HG03571 (cell line): ENCODE results near the gene U2SURP.
"Not testable (repeated sequence)": the region's sequence is repeated elsewhere in the genome, so short reads cannot be mapped to it uniquely, and the experiment has no call there.

ENCODE experiments used
- ATAC-seq: cut with Tn5 transposase; IDR thresholded peaks from one replicate; pipeline ENCODE4 v1.9.1; 2021; ENCODE audit not compliant: unreplicated experiment

The U2SURP gene

GRCh38 chr3:143068059-143068458 lies 66.7 kb downstream of the U2SURP start:
- ATAC-seq, result no peak

- no peak for ATAC-seq
Observed at GRCh38 chr3:143070977-143071551, 69.7 kb downstream of the U2SURP start.

- ATAC-seq, result no peak
Observed at GRCh38 chr3:143071776-143072175, 70.4 kb downstream of the U2SURP start.

- not testable (repeated sequence) for ATAC-seq
Observed at GRCh38 chr3:143072298-143073020, 71.1 kb downstream of the U2SURP start.

- not testable (repeated sequence) for ATAC-seq
Observed at GRCh38 chr3:143073541-143073940, 72.2 kb downstream of the U2SURP start.

GRCh38 chr3:143073983-143074382 lies 72.6 kb downstream of the U2SURP start:
- not testable (repeated sequence) for ATAC-seq

GRCh38 chr3:143078883-143079282 lies 77.5 kb downstream of the U2SURP start:
- no peak for ATAC-seq

- ATAC-seq, result no peak
Observed at GRCh38 chr3:143080196-143080595, 78.8 kb downstream of the U2SURP start.

GRCh38 chr3:143081365-143081764 lies 80.0 kb downstream of the U2SURP start:
- ATAC-seq, result no peak

GRCh38 chr3:143081844-143082778 lies 80.7 kb downstream of the U2SURP start:
- ATAC-seq, result peak; percentile 78

- ATAC-seq, result no peak
Observed at GRCh38 chr3:143083781-143084180, 82.4 kb downstream of the U2SURP start.

- ATAC-seq, result peak; percentile 58
Observed at GRCh38 chr3:143084856-143085731, 83.7 kb downstream of the U2SURP start.

GRCh38 chr3:143088835-143089234 lies 87.5 kb downstream of the U2SURP start:
- no peak for ATAC-seq

- no peak for ATAC-seq
Observed at GRCh38 chr3:143089965-143090364, 88.6 kb downstream of the U2SURP start.

GRCh38 chr3:143090486-143090885 lies 89.1 kb downstream of the U2SURP start:
- ATAC-seq, result no peak

- no peak for ATAC-seq
Observed at GRCh38 chr3:143090976-143091837, 89.8 kb downstream of the U2SURP start.

GRCh38 chr3:143092191-143092590 lies 90.8 kb downstream of the U2SURP start:
- ATAC-seq, result no peak

- ATAC-seq, result no peak
Observed at GRCh38 chr3:143095813-143096212, 94.4 kb downstream of the U2SURP start.

GRCh38 chr3:143098032-143098764 lies 96.8 kb downstream of the U2SURP start:
- no peak for ATAC-seq
